ENCODE measurements around the gene GUCY2F.
A peak's percentile ranks its signal among the peaks of the same experiment; 100 is the strongest.

- TF ChIP-seq CTCF (IDR thresholded peaks at IDR 0.05; ENCODE audit: low read depth, low read length) (peak; percentile 77), EZH2phosphoT487 (IDR thresholded peaks at IDR 0.05; ENCODE audit: low read depth) (no peak)
Observed at GRCh38 chrX:109384699-109385098, 97.2 kb downstream of the GUCY2F start.

All from OCI-LY3 (cell line).